Loucy (cell line): Measurements from ENCODE around the gene ZNF132.

ENCODE experiments used
- H2AFZ ChIP-seq: fragments of 200-600 bp; sonication (generic); 2 replicates; pipeline ENCODE4 v1.6.0; 2016; ENCODE audit warnings: antibody characterized with exemption, mild to moderate bottlenecking, low read length, moderate library complexity
- H3F3A ChIP-seq: fragments of 200-600 bp; 2 replicates; pipeline ENCODE4 v1.6.0; 2016; ENCODE audit warnings: antibody characterized with exemption, low read depth, mild to moderate bottlenecking
- H3K27me3 ChIP-seq: fragments of 200-600 bp; sonication (generic); 2 replicates; pipeline ENCODE4 v1.6.1; 2014; ENCODE audit warnings: low read length, mild to moderate bottlenecking; ENCODE audit not compliant: insufficient read depth, poor library complexity, severe bottlenecking
- H3K36me3 ChIP-seq: fragments of 200-600 bp; sonication (generic); 2 replicates; pipeline ENCODE4 v1.6.1; 2016; ENCODE audit warnings: low read length; ENCODE audit not compliant: insufficient read depth
- H3K4me1 ChIP-seq: fragments of 200-600 bp; sonication (generic); 2 replicates; pipeline ENCODE4 v1.5.1; 2014; ENCODE audit warnings: low read length, mild to moderate bottlenecking; ENCODE audit not compliant: insufficient read depth, poor library complexity, severe bottlenecking
- H3K4me2 ChIP-seq: fragments of 200-600 bp; sonication (generic); 2 replicates; pipeline ENCODE4 v1.6.0; 2014; ENCODE audit warnings: antibody characterized with exemption, low read length, low read depth, mild to moderate bottlenecking; ENCODE audit not compliant: poor library complexity, severe bottlenecking
- H3K4me3 ChIP-seq: fragments of 200-600 bp; sonication (generic); 2 replicates; pipeline ENCODE4 v1.5.1; 2014; ENCODE audit warnings: low read length, mild to moderate bottlenecking, mixed read lengths; ENCODE audit not compliant: poor library complexity, severe bottlenecking
- H3K79me2 ChIP-seq: fragments of 200-600 bp; sonication (generic); 2 replicates; pipeline ENCODE4 v1.6.1; 2014; ENCODE audit warnings: low read length; ENCODE audit not compliant: insufficient read depth
- H3K9ac ChIP-seq: fragments of 200-600 bp; sonication (generic); 2 replicates; pipeline ENCODE4 v1.6.0; 2014; ENCODE audit warnings: mild to moderate bottlenecking, low read depth, low read length, moderate library complexity; ENCODE audit not compliant: poor library complexity, severe bottlenecking
- H3K9me2 ChIP-seq: fragments of 200-600 bp; sonication (generic); replicated peaks from 2 replicates; pipeline ENCODE4 v1.6.1; 2016; ENCODE audit warnings: low read depth, low read length, mixed read lengths
- H3K9me3 ChIP-seq: fragments of 200-600 bp; sonication (generic); 2 replicates; pipeline ENCODE4 v1.6.1; 2014; ENCODE audit warnings: mild to moderate bottlenecking, antibody characterized with exemption, low read length, low read depth; ENCODE audit not compliant: insufficient read depth
- H4K20me1 ChIP-seq: fragments of 200-600 bp; sonication (generic); 2 replicates; pipeline ENCODE4 v1.6.0; 2014; ENCODE audit warnings: antibody characterized with exemption, low read length, mild to moderate bottlenecking; ENCODE audit not compliant: insufficient read depth, poor library complexity, severe bottlenecking
- EZH2phosphoT487 ChIP-seq: fragments of 200-600 bp; IDR thresholded peaks from 2 replicates; pipeline ENCODE4 v1.6.1; 2018; ENCODE audit warnings: antibody characterized with exemption, mild to moderate bottlenecking, moderate library complexity, borderline replicate concordance
- TF ChIP-seq, protein P1 (sequence below): fragments of 200-600 bp; sonication (generic); conservative IDR thresholded peaks from 2 replicates; pipeline ENCODE4 v1.5.1; 2014; ENCODE audit warnings: mild to moderate bottlenecking, antibody characterized with exemption, low read length

Gene ZNF132

DNA sequence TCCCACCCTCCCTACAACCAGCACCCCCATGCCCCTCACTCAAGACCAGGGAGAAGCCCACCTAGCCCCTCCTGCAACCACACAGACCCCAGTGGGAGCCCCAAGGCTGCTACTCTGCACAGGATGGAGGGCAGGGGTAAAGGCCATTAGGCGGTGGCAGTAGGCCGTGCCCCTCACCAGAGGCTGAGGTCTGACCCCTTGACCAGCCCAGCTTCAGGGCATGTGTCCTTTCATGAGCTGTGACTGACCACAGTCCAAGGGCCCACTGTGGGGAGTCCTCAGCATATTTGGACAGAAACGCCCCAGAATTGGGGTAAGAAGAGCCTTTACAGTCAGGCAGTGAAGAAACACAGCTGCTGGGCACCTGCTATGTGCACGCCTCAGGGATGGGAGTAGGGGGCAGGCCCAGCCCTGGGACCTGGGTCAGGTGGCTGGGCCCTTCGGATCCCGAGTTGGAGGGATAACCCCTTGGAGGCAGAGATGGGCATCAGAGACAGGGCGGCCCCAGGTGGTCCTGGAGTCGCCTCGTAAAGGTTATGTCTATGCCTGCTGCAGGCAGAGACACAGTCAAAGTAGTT is 54.6 kb downstream of the ZNF132 start:
- Histone ChIP-seq H3K4me1 (peaks cover 30% of the 10 kb centered on the region), H3K4me2 (peak overlapping the region; percentile 88), H2AFZ (no peak overlapping the region), H3K36me3 (peaks cover under 1% of the 10 kb centered on the region; the same call in 1 of the 2 replicates), H4K20me1 (peaks cover 30% of the 10 kb centered on the region), H3K9me3 (no peaks in the 10 kb centered on the region), H3F3A (no peaks in the 10 kb centered on the region), H3K9ac (peak overlapping the region; percentile 99), H3K4me3 (peak overlapping the region; percentile 96), H3K9me2 (no peaks in the 10 kb centered on the region), H3K27me3 (no peaks in the 10 kb centered on the region), H3K79me2 (peaks cover 49% of the 10 kb centered on the region)
- no peak for TF ChIP-seq EZH2phosphoT487
- TF ChIP-seq, protein P1, sequence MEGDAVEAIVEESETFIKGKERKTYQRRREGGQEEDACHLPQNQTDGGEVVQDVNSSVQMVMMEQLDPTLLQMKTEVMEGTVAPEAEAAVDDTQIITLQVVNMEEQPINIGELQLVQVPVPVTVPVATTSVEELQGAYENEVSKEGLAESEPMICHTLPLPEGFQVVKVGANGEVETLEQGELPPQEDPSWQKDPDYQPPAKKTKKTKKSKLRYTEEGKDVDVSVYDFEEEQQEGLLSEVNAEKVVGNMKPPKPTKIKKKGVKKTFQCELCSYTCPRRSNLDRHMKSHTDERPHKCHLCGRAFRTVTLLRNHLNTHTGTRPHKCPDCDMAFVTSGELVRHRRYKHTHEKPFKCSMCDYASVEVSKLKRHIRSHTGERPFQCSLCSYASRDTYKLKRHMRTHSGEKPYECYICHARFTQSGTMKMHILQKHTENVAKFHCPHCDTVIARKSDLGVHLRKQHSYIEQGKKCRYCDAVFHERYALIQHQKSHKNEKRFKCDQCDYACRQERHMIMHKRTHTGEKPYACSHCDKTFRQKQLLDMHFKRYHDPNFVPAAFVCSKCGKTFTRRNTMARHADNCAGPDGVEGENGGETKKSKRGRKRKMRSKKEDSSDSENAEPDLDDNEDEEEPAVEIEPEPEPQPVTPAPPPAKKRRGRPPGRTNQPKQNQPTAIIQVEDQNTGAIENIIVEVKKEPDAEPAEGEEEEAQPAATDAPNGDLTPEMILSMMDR = no peak

GRCh38 chr19:58382997-58383603 is 56.9 kb downstream of the ZNF132 start:
- H3K9me2 ChIP-seq = no peaks in the 10 kb centered on the region
- H3K36me3 ChIP-seq = no peaks in the 10 kb centered on the region
- H3K4me2 ChIP-seq = no peak overlapping the region
- H3F3A ChIP-seq = no peaks in the 10 kb centered on the region
- H3K4me1 ChIP-seq = peaks cover 25% of the 10 kb centered on the region
- H3K9me3 ChIP-seq = no peaks in the 10 kb centered on the region
- no peak overlapping the region for H3K4me3 ChIP-seq
- no peaks in the 10 kb centered on the region for H3K27me3 ChIP-seq
- H3K9ac ChIP-seq = no peak overlapping the region
- TF ChIP-seq EZH2phosphoT487 = no peak
- TF ChIP-seq, protein P1 = no peak
- peaks cover 27% of the 10 kb centered on the region for H3K79me2 ChIP-seq
- no peak overlapping the region for H2AFZ ChIP-seq
- peaks cover 10% of the 10 kb centered on the region for H4K20me1 ChIP-seq
